GM12878 (cell line): ENCODE data around the gene MBTPS2. TPM values are rescaled to one million over a fixed set of nuclear protein-coding genes. Genes with fewer than 3 reads are reported as not detected.

Source experiments
- ATAC-seq: fragments of 200-7000 bp; cut with Tn5 transposase; 3 replicates; pipeline ENCODE4 v1.9.1; 2020; ENCODE audit warnings: mild to moderate bottlenecking, moderate library complexity
- BruUV-seq: library from RNA; stranded (reverse); fragments of 400-500 nt; replicated peaks from 2 replicates; lab custom pipeline; 2021; lab: Mats Ljungman, UMichigan
- CTCF ChIA-PET: fragments of 300-600 bp; sonication (Branson Sonifier 250); formaldehyde crosslinking; extraction: SDS; loops from one replicate; lab custom pipeline; 2021; ENCODE audit warnings: inconsistent platforms; lab: Yijun Ruan, JAX
- POLR2A ChIA-PET: fragments of 350-600 bp; formaldehyde crosslinking; extraction: SDS; loops from one replicate; lab custom pipeline; 2021; ENCODE audit warnings: inconsistent platforms; lab: Charles Lee
- RAD21 ChIA-PET: fragments of 300-600 bp; sonication (Branson Sonifier 250); formaldehyde crosslinking; loops from one replicate; lab custom pipeline; 2023; ENCODE audit warnings: antibody characterized with exemption; ENCODE audit not compliant: unreplicated experiment; lab: Charles Lee
- SMC1A ChIA-PET: fragments of 300-600 bp; sonication (Branson Sonifier 250); formaldehyde crosslinking; loops from one replicate; lab custom pipeline; 2023; ENCODE audit not compliant: unreplicated experiment, uncharacterized antibody; lab: Charles Lee
- DNase-seq: peaks from one replicate; pipeline ENCODE4 v3.0.0-alpha.2; 2011; ENCODE audit warnings: low read depth, low spot score
- FAIRE-seq: peaks from 3 replicates; lab custom pipeline; 2011; peaks lifted over from hg19 to GRCh38; lab: Jason Lieb, UNC
- H2AFZ ChIP-seq: 2 replicates; pipeline ENCODE4 v1.6.0; 2011; ENCODE audit warnings: low read depth, low read length, control low read depth; ENCODE audit not compliant: control insufficient read depth
- H3K27ac ChIP-seq: 2 replicates; pipeline ENCODE4 v1.5.1; 2011; ENCODE audit warnings: control low read depth; ENCODE audit not compliant: control insufficient read depth, insufficient read depth
- H3K27me3 ChIP-seq, 2 experiments: replicated peaks in 1 of 2; 2 replicates each; pipeline versions ENCODE4 v1.6.0 to v1.6.1; 2011; ENCODE audit warnings: low read length in 1 of 2; ENCODE audit not compliant: control insufficient read depth in 2 of 2, insufficient read depth in 2 of 2
- H3K36me3 ChIP-seq, 2 experiments: 2 replicates each; pipeline ENCODE4 v1.5.1; 2011; ENCODE audit warnings: low read length in 1 of 2; ENCODE audit not compliant: control insufficient read depth in 2 of 2, insufficient read depth in 2 of 2
- H3K4me1 ChIP-seq: 2 replicates; pipeline ENCODE4 v1.6.1; 2011; ENCODE audit warnings: mild to moderate bottlenecking, low read length, moderate library complexity, mixed read lengths; ENCODE audit not compliant: control insufficient read depth, insufficient read depth
- H3K4me2 ChIP-seq: 2 replicates; pipeline ENCODE4 v1.6.0; 2011; ENCODE audit warnings: control low read depth; ENCODE audit not compliant: control insufficient read depth, insufficient read depth
- H3K4me3 ChIP-seq: fragments of 200-600 bp; sonication (generic); 2 replicates; pipeline ENCODE4 v1.5.1; 2016
- H3K79me2 ChIP-seq: 2 replicates; pipeline ENCODE4 v1.6.0; 2011; ENCODE audit warnings: low read length; ENCODE audit not compliant: control insufficient read depth, insufficient read depth
- H3K9ac ChIP-seq: 2 replicates; pipeline ENCODE4 v1.8.0; 2011; ENCODE audit warnings: low read length, control low read depth, mixed read lengths; ENCODE audit not compliant: control insufficient read depth, insufficient read depth
- H3K9me3 ChIP-seq: replicated peaks from 3 replicates; pipeline ENCODE4 v1.5.1; 2011; ENCODE audit warnings: mild to moderate bottlenecking, low read length; ENCODE audit not compliant: control insufficient read depth, insufficient read depth
- H4K20me1 ChIP-seq: 2 replicates; pipeline ENCODE4 v1.6.0; 2011; ENCODE audit not compliant: control insufficient read depth, insufficient read depth
- CHD4 ChIP-seq: fragments of 200-600 bp; sonication (generic); IDR thresholded peaks from 2 replicates; pipeline ENCODE4 v1.6.1; 2016; ENCODE audit warnings: mild to moderate bottlenecking
- EGR1 ChIP-seq, 2 experiments: IDR thresholded peaks; 1 replicate in 1 of 2; 2 replicates in 1 of 2; pipeline ENCODE4 v1.6.1; 2011 to 2012; ENCODE audit warnings: low read depth in 2 of 2, low read length in 2 of 2, borderline replicate concordance in 1 of 2, mild to moderate bottlenecking in 1 of 2, moderate library complexity in 1 of 2
- TCF12 ChIP-seq: IDR thresholded peaks from 2 replicates; pipeline ENCODE4 v1.6.1; 2011; ENCODE audit warnings: low read depth, mild to moderate bottlenecking, low read length
- ZNF207 ChIP-seq: fragments of 450-650 bp; IDR thresholded peaks from 2 replicates; pipeline ENCODE4 v1.6.1; 2014; ENCODE audit warnings: antibody characterized with exemption, mild to moderate bottlenecking, borderline replicate concordance
- ZZZ3 ChIP-seq: IDR thresholded peaks from 2 replicates; pipeline ENCODE4 v1.6.1; 2011; ENCODE audit warnings: low read depth; ENCODE audit not compliant: control insufficient read depth, insufficient read length
- WGBS: methylation state at CpG from one replicate; pipeline ENCODE4 v1.1.6; 2016; ENCODE audit warnings: low lambda C conversion rate; ENCODE audit not compliant: insufficient replicate concordance, insufficient coverage; ENCODE audit errors: missing lambda C conversion rate; 5-methylcytosine and 5-hydroxymethylcytosine counted together
- in situ Hi-C: fragments of 300-500 bp; cut with MboI; formaldehyde crosslinking; loops from 9 replicates; pipeline ENCODE4 v1.14.3; 2018; ENCODE audit warnings: mixed read lengths
- intact Hi-C: fragments of 100-400 bp; cut with micrococcal nuclease; formaldehyde crosslinking; loops from one replicate; pipeline ENCODE4 v1.14.2; 2022; ENCODE audit not compliant: unreplicated experiment
- polyA plus RNA-seq, 11 experiments: library from polyadenylated mRNA; depleted of rRNA in 4 of 11; unstranded in 6 of 11; stranded (reverse) in 5 of 11; fragments of >200 nt; fragmentation: Nextera tagmentation in 4 of 11; fragmentation: Illumina TruSeq in 1 of 11; extraction: Ambion mirVana in 4 of 11; extraction: Trizol in 1 of 11; gene quantifications; 1 replicate in 1 of 11; 2 replicates in 10 of 11; pipeline versions ENCODE4 v1.2.1 to v1.2.3, GENCODE V29; 2011 to 2016; ENCODE audit warnings: inconsistent platforms in 2 of 11, missing spikeins in 2 of 11, low read depth in 1 of 11
- total RNA-seq, 4 experiments: library from RNA; depleted of rRNA in 3 of 4; stranded (reverse); fragments of >200 nt in 3 of 4; fragmentation: Illumina TruSeq in 1 of 4; extraction: Trizol in 1 of 4; gene quantifications; 2 replicates each; pipeline versions ENCODE4 v1.2.1 to v1.2.3, GENCODE V29; 2013 to 2021
- TF ChIP-seq, protein P1 (sequence below): fragments of 450-650 bp; IDR thresholded peaks from 2 replicates; pipeline ENCODE4 v1.6.1; 2017; ENCODE audit warnings: mild to moderate bottlenecking, moderate library complexity
- TF ChIP-seq, protein P2 (sequence below): IDR thresholded peaks from 2 replicates; pipeline ENCODE4 v1.6.1; 2011; ENCODE audit warnings: low read depth, low read length, improper control_type of control experiment, borderline replicate concordance
- TF ChIP-seq, protein P3 (sequence below): IDR thresholded peaks from 2 replicates; pipeline ENCODE4 v1.6.1; 2012; ENCODE audit warnings: mild to moderate bottlenecking, low read depth, low read length
- TF ChIP-seq, protein P4 (sequence below): IDR thresholded peaks from 2 replicates; pipeline ENCODE4 v1.6.1; 2012; ENCODE audit warnings: improper control_type of control experiment, low read depth, low read length; ENCODE audit not compliant: insufficient replicate concordance

The MBTPS2 gene
- total and polyA plus RNA-seq, 10 of the 15 experiments (the other 5 are each of a cell fraction or from before 2014, with no cell fraction given) = 2.6 to 11.0 (median 8.0) TPM

DNA sequence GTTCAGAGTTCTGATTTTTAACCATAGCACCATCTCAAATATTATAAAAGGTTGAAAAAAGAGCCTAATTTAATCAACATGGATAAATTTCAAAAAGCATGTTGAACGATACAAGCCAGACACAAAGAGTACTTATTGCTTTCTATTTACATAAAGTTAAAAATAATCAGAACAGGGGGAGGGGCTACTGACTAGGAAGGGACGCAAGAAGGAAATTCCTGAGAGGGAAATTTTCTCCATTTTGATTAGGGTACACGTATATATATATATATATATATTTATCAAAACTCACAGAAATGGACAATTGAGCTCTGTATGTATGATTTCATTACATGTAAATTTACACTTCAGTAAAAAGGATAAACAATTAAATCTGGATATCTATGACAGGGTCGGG, 482 bp upstream of the MBTPS2 start:
- DNase-seq (no peak), ATAC-seq (peak; percentile 8), FAIRE-seq (no peak)
- no peaks in the 10 kb centered on the region for H4K20me1 ChIP-seq
- 0 out of 2 replicates have a peak overlapping the region, but pooled peaks have one; percentile 22 for H3K4me2 ChIP-seq
- peak overlapping the region; percentile 69 for H3K9ac ChIP-seq
- H2AFZ ChIP-seq = peak overlapping the region; percentile 59
- H3K4me1 ChIP-seq = no peaks in the 10 kb centered on the region
- POLR2A ChIA-PET = no interaction called here
- H3K79me2 ChIP-seq = peaks cover 12% of the 10 kb centered on the region
- BruUV-seq = no TSS peak
- intact Hi-C loops (loop anchor here (2.0 kb wide), 1 partner anchor 102 kb away; the partner anchor contains the start of gene SMS), in situ Hi-C loops (no loop called here)
- no peaks in the 10 kb centered on the region for H3K27me3 ChIP-seq
- H3K36me3 ChIP-seq = no peaks in the 10 kb centered on the region
- SMC1A ChIA-PET = interaction anchor here (0.7 to 1.3 kb wide), 2 partner anchors 8 to 146 kb away, joined by 3 to 5 read pairs; no protein-coding TSS in a partner anchor
- 17% methylated on average over 4 of the region's 4 CpGs for WGBS
- CTCF ChIA-PET = interaction anchor here (0.6 to 1.1 kb wide), 3 partner anchors 100 to 297 kb away, joined by 3 read pairs; no protein-coding TSS in a partner anchor
- peak overlapping the region; percentile 56; the same call in 1 of the 2 replicates for H3K4me3 ChIP-seq
- RAD21 ChIA-PET = interaction anchor here (1.2 to 1.5 kb wide), 2 partner anchors 16 to 146 kb away, joined by 3 to 4 read pairs; no protein-coding TSS in a partner anchor
- H3K9me3 ChIP-seq = no peaks in the 10 kb centered on the region
- H3K27ac ChIP-seq = no peak overlapping the region
- no peak for TF ChIP-seq ZNF207
- no peak for TF ChIP-seq CHD4
- TF ChIP-seq, protein P1, sequence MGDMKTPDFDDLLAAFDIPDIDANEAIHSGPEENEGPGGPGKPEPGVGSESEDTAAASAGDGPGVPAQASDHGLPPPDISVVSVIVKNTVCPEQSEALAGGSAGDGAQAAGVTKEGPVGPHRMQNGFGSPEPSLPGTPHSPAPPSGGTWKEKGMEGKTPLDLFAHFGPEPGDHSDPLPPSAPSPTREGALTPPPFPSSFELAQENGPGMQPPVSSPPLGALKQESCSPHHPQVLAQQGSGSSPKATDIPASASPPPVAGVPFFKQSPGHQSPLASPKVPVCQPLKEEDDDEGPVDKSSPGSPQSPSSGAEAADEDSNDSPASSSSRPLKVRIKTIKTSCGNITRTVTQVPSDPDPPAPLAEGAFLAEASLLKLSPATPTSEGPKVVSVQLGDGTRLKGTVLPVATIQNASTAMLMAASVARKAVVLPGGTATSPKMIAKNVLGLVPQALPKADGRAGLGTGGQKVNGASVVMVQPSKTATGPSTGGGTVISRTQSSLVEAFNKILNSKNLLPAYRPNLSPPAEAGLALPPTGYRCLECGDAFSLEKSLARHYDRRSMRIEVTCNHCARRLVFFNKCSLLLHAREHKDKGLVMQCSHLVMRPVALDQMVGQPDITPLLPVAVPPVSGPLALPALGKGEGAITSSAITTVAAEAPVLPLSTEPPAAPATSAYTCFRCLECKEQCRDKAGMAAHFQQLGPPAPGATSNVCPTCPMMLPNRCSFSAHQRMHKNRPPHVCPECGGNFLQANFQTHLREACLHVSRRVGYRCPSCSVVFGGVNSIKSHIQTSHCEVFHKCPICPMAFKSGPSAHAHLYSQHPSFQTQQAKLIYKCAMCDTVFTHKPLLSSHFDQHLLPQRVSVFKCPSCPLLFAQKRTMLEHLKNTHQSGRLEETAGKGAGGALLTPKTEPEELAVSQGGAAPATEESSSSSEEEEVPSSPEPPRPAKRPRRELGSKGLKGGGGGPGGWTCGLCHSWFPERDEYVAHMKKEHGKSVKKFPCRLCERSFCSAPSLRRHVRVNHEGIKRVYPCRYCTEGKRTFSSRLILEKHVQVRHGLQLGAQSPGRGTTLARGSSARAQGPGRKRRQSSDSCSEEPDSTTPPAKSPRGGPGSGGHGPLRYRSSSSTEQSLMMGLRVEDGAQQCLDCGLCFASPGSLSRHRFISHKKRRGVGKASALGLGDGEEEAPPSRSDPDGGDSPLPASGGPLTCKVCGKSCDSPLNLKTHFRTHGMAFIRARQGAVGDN = no peak
- TF ChIP-seq EGR1 (IDR thresholded peaks at IDR 0.05; ENCODE audit: borderline replicate concordance in 1 of 2, low read depth in 2 of 2, low read length in 2 of 2) = no peak
- TF ChIP-seq, protein P2, sequence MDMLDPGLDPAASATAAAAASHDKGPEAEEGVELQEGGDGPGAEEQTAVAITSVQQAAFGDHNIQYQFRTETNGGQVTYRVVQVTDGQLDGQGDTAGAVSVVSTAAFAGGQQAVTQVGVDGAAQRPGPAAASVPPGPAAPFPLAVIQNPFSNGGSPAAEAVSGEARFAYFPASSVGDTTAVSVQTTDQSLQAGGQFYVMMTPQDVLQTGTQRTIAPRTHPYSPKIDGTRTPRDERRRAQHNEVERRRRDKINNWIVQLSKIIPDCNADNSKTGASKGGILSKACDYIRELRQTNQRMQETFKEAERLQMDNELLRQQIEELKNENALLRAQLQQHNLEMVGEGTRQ = no peak
- TF ChIP-seq TCF12 = no peak
- TF ChIP-seq, protein P3, sequence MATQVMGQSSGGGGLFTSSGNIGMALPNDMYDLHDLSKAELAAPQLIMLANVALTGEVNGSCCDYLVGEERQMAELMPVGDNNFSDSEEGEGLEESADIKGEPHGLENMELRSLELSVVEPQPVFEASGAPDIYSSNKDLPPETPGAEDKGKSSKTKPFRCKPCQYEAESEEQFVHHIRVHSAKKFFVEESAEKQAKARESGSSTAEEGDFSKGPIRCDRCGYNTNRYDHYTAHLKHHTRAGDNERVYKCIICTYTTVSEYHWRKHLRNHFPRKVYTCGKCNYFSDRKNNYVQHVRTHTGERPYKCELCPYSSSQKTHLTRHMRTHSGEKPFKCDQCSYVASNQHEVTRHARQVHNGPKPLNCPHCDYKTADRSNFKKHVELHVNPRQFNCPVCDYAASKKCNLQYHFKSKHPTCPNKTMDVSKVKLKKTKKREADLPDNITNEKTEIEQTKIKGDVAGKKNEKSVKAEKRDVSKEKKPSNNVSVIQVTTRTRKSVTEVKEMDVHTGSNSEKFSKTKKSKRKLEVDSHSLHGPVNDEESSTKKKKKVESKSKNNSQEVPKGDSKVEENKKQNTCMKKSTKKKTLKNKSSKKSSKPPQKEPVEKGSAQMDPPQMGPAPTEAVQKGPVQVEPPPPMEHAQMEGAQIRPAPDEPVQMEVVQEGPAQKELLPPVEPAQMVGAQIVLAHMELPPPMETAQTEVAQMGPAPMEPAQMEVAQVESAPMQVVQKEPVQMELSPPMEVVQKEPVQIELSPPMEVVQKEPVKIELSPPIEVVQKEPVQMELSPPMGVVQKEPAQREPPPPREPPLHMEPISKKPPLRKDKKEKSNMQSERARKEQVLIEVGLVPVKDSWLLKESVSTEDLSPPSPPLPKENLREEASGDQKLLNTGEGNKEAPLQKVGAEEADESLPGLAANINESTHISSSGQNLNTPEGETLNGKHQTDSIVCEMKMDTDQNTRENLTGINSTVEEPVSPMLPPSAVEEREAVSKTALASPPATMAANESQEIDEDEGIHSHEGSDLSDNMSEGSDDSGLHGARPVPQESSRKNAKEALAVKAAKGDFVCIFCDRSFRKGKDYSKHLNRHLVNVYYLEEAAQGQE = no peak
- TF ChIP-seq, protein P4, sequence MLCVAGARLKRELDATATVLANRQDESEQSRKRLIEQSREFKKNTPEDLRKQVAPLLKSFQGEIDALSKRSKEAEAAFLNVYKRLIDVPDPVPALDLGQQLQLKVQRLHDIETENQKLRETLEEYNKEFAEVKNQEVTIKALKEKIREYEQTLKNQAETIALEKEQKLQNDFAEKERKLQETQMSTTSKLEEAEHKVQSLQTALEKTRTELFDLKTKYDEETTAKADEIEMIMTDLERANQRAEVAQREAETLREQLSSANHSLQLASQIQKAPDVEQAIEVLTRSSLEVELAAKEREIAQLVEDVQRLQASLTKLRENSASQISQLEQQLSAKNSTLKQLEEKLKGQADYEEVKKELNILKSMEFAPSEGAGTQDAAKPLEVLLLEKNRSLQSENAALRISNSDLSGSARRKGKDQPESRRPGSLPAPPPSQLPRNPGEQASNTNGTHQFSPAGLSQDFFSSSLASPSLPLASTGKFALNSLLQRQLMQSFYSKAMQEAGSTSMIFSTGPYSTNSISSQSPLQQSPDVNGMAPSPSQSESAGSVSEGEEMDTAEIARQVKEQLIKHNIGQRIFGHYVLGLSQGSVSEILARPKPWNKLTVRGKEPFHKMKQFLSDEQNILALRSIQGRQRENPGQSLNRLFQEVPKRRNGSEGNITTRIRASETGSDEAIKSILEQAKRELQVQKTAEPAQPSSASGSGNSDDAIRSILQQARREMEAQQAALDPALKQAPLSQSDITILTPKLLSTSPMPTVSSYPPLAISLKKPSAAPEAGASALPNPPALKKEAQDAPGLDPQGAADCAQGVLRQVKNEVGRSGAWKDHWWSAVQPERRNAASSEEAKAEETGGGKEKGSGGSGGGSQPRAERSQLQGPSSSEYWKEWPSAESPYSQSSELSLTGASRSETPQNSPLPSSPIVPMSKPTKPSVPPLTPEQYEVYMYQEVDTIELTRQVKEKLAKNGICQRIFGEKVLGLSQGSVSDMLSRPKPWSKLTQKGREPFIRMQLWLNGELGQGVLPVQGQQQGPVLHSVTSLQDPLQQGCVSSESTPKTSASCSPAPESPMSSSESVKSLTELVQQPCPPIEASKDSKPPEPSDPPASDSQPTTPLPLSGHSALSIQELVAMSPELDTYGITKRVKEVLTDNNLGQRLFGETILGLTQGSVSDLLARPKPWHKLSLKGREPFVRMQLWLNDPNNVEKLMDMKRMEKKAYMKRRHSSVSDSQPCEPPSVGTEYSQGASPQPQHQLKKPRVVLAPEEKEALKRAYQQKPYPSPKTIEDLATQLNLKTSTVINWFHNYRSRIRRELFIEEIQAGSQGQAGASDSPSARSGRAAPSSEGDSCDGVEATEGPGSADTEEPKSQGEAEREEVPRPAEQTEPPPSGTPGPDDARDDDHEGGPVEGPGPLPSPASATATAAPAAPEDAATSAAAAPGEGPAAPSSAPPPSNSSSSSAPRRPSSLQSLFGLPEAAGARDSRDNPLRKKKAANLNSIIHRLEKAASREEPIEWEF = no peak
- TF ChIP-seq ZZZ3 = no peak
